K562 (cell line): ENCODE measurements around the gene SPATA20.

Experiments used
- EZH2 ChIP-seq: IDR thresholded peaks from 2 replicates; pipeline ENCODE4 v1.6.1; 2012; ENCODE audit warnings: low read depth, mild to moderate bottlenecking, inconsistent platforms, low read length, borderline replicate concordance
- MIER1 ChIP-seq: fragments of 450-650 bp; IDR thresholded peaks from 2 replicates; pipeline ENCODE4 v1.6.1; 2016; ENCODE audit warnings: antibody characterized with exemption, mild to moderate bottlenecking, low read depth
- NR2C2 ChIP-seq, 2 experiments: fragments of 200-800 bp in 1 of 2; sonication (Bioruptor generic) in 1 of 2; sonication (generic) in 1 of 2; formaldehyde crosslinking in 1 of 2; IDR thresholded peaks; 2 replicates each; pipeline versions ENCODE4 v1.6.1 to v1.8.0; 2016 to 2022; ENCODE audit warnings: mild to moderate bottlenecking in 1 of 2, missing compliant biosample characterization in 1 of 2, missing genetic modification characterization in 1 of 2, missing genetic modification reagents in 1 of 2
- PHF8 ChIP-seq: fragments of 200-600 bp; sonication (generic); IDR thresholded peaks from 2 replicates; pipeline ENCODE4 v1.6.1; 2012; ENCODE audit warnings: mixed run types, mild to moderate bottlenecking, inconsistent platforms, low read length, moderate library complexity, borderline replicate concordance
- ZNF274 ChIP-seq: IDR thresholded peaks from 2 replicates; pipeline ENCODE4 v1.6.1; 2011; ENCODE audit warnings: low read depth, mild to moderate bottlenecking, low read length, moderate library complexity, borderline replicate concordance
- ZNF766 ChIP-seq: fragments of 200-800 bp; sonication (Bioruptor generic); conservative IDR thresholded peaks from 2 replicates; pipeline ENCODE4 v1.6.1; 2016; ENCODE audit warnings: missing genetic modification characterization, missing compliant biosample characterization
- ZNF785 ChIP-seq: fragments of 250-450 bp; sonication (Bioruptor Pico); IDR thresholded peaks from 2 replicates; pipeline ENCODE4 v1.4.0; 2020; ENCODE audit warnings: mild to moderate bottlenecking
- TF ChIP-seq, protein P1 (sequence below), 3 experiments: IDR thresholded peaks in 2 of 3; conservative IDR thresholded peaks in 1 of 3; 2 replicates each; pipeline ENCODE4 v1.5.1; 2011 to 2012; ENCODE audit warnings: low read length in 3 of 3, mild to moderate bottlenecking in 3 of 3, control low read depth in 2 of 3, improper control_type of control experiment in 1 of 3, inconsistent platforms in 1 of 3, low read depth in 1 of 3, mixed read lengths in 1 of 3, moderate library complexity in 1 of 3; ENCODE audit not compliant: insufficient read depth in 2 of 3

DNA sequence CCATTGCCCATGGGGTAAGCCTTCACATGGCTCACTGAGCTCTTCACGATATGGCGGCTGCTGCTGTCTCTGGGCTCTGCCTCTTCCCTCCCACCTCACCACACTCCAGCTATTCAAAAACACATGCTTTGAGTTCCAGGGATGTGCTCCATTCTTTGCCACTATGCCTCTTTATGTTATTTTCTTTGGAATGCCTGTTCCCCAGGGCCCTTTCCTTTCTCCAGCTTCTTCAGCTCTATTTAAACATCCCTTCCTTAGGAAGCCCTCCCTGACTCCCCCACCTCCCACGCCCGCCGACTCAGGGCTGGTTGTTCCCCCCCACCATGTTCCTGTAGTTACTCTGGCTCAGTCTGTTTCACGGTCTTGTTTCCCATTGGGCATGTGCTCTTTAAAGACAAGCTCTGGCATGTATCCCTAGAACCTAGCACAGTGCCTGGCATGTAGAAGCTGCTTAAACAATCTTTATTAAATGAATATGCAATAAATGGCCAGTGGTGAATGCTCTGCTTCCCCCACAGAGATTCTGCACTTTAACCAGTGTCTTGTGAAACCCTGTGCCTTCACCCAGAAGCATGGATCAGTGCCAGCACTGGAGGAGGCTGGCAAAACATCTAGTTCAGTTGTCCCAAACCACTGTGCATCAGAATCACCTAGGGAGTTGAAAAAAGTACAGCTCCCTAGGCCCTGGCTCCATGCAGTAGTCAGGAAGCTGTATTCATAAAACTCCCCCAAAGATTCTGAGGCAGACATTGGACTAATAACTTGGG lies 31.9 kb upstream of the SPATA20 start:
- TF ChIP-seq NR2C2 (CRISPR knock-in tag; IDR thresholded peaks at IDR 0.05), result no peak
- TF ChIP-seq NR2C2 (tag; IDR thresholded peaks at IDR 0.05), result no peak
- no peak for TF ChIP-seq ZNF766
- no peak for TF ChIP-seq MIER1
- no peak for TF ChIP-seq ZNF785 (CRISPR knock-in tag)
- no peak for TF ChIP-seq PHF8
- TF ChIP-seq, protein P1, sequence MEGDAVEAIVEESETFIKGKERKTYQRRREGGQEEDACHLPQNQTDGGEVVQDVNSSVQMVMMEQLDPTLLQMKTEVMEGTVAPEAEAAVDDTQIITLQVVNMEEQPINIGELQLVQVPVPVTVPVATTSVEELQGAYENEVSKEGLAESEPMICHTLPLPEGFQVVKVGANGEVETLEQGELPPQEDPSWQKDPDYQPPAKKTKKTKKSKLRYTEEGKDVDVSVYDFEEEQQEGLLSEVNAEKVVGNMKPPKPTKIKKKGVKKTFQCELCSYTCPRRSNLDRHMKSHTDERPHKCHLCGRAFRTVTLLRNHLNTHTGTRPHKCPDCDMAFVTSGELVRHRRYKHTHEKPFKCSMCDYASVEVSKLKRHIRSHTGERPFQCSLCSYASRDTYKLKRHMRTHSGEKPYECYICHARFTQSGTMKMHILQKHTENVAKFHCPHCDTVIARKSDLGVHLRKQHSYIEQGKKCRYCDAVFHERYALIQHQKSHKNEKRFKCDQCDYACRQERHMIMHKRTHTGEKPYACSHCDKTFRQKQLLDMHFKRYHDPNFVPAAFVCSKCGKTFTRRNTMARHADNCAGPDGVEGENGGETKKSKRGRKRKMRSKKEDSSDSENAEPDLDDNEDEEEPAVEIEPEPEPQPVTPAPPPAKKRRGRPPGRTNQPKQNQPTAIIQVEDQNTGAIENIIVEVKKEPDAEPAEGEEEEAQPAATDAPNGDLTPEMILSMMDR (IDR thresholded peaks at IDR 0.05 in 2 of 3, conservative IDR thresholded peaks at IDR 0.05 in 1 of 3; ENCODE audit: insufficient read depth in 2 of 3, low read depth in 1 of 3, low read length in 3 of 3), result no peak
- no peak for TF ChIP-seq ZNF274
- TF ChIP-seq EZH2, result no peak
